Activated CD8-positive, alpha-beta T cell treated with anti-CD3 and anti-CD28 coated beads, Interleukin-2, amount 10 ng/mL, durations not matched to agents 7 days and 5 days (primary cell): Measurements from ENCODE around the gene SLC24A3. TPM values are rescaled to one million over a fixed set of nuclear protein-coding genes. Genes with fewer than 3 reads are reported as not detected.

Experiments used
- ATAC-seq: fragments of 150-1000 bp; cut with Tn5 transposase; one replicate; pipeline ENCODE4 v1.10.0; 2021; ENCODE audit warnings: moderate library complexity
- CTCF ChIA-PET: fragments of 350-600 bp; sonication (Branson Sonifier 250); formaldehyde crosslinking; loops from one replicate; lab custom pipeline; 2021; ENCODE audit warnings: antibody characterized with exemption; lab: Charles Lee
- POLR2A ChIA-PET: fragments of 350-600 bp; sonication (Branson Sonifier 250); formaldehyde crosslinking; loops from one replicate; lab custom pipeline; 2021; ENCODE audit warnings: antibody characterized with exemption; lab: Charles Lee
- DNase-seq: peaks from one replicate; pipeline ENCODE4 v3.0.0-alpha.2; 2020
- H3K27ac Mint-ChIP-seq: one replicate; pipeline ENCODE4 v1.8.0; 2021; ENCODE audit warnings: mild to moderate bottlenecking, mixed read lengths
- H3K27me3 Mint-ChIP-seq: one replicate; pipeline ENCODE4 v1.8.0; 2021; ENCODE audit warnings: low read depth, mixed read lengths
- H3K36me3 Mint-ChIP-seq: one replicate; pipeline ENCODE4 v1.8.0; 2021; ENCODE audit warnings: low read depth, mixed read lengths
- H3K4me1 Mint-ChIP-seq: one replicate; pipeline ENCODE4 v1.8.0; 2021; ENCODE audit warnings: low read depth, mixed read lengths
- H3K4me3 Mint-ChIP-seq: one replicate; pipeline ENCODE4 v1.8.0; 2021; ENCODE audit warnings: mild to moderate bottlenecking, mixed read lengths
- H3K9me3 Mint-ChIP-seq: one replicate; pipeline ENCODE4 v1.8.0; 2022; ENCODE audit warnings: mixed read lengths; ENCODE audit not compliant: insufficient read depth
- total RNA-seq, 2 experiments: library from RNA; stranded (reverse); gene quantifications; one replicate each; pipeline ENCODE4 v1.2.3, GENCODE V29; 2021

Gene SLC24A3
- total RNA-seq, 2 experiments from 2014 or later, result not detected

GRCh38 chr20:19259141-19259591 is 46.7 kb downstream of the SLC24A3 start:
- ChIA-PET POLR2A (no interaction called here), CTCF (no interaction called here)
- H3K27ac Mint-ChIP-seq, result no peak overlapping the region
- no peaks in the 10 kb centered on the region for H3K9me3 Mint-ChIP-seq
- H3K36me3 Mint-ChIP-seq, result no peaks in the 10 kb centered on the region
- no peak for ATAC-seq
- H3K27me3 Mint-ChIP-seq, result no peaks in the 10 kb centered on the region
- H3K4me3 Mint-ChIP-seq, result no peak overlapping the region
- no peaks in the 10 kb centered on the region for H3K4me1 Mint-ChIP-seq
- DNase-seq, result no peak

- H3K4me1 Mint-ChIP-seq, result no peaks in the 10 kb centered on the region
- H3K27ac Mint-ChIP-seq, result no peak overlapping the region
- ChIA-PET CTCF (no interaction called here), POLR2A (interaction anchor here (0.6 kb wide), 2 partner anchors 56 to 683 kb away, joined by 3 read pairs; no protein-coding TSS in a partner anchor)
- ATAC-seq (no peak), DNase-seq (no peak)
- H3K27me3 Mint-ChIP-seq, result no peaks in the 10 kb centered on the region
- H3K4me3 Mint-ChIP-seq, result no peak overlapping the region
- no peaks in the 10 kb centered on the region for H3K9me3 Mint-ChIP-seq
- H3K36me3 Mint-ChIP-seq, result no peaks in the 10 kb centered on the region
Observed at GRCh38 chr20:19260412-19261090, 48.1 kb downstream of the SLC24A3 start.

GRCh38 chr20:19264191-19264590 is 51.7 kb downstream of the SLC24A3 start:
- ATAC-seq, result no peak
- POLR2A ChIA-PET, result interaction anchor here (0.6 kb wide), 1 partner anchor 9 kb away, joined by 5 read pairs; no protein-coding TSS in a partner anchor
- no peaks in the 10 kb centered on the region for H3K4me1 Mint-ChIP-seq

DNA sequence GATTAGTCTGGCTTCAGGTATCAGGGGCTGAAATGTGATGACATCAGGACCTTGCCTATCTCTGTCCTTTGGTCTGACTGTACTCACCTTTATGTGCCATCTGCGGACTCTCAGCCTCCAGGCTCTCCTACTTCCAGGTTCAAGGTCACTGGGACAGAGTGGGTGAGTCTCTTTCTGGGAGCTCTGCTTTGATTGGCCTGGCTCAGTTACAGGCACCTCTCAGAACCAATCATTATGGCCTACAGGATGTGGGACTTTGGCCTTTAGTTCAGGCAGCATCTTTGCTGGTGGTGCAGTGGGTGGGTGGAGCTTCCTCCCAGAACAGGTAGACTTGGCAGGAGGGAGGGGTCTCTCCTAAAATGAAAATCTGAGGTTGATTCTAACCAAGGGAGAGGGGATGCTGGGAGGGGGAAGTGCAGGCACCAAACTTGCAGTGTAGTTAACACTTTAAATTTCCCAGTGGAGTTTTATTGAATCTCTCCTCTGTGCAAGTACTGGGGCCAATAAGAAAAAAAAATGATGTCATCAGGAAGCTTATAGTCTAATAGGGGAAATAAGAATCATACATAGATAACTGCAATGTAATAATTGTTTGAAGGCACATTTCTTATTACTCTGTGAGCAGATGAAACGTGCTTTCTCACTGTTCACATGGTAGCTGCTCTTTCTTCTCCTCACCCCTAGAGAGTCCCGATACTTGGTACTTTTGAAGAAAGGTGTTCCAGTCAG is 53.4 kb downstream of the SLC24A3 start:
- CTCF ChIA-PET, result no interaction called here
- no peaks in the 10 kb centered on the region for H3K36me3 Mint-ChIP-seq
- no peaks in the 10 kb centered on the region for H3K9me3 Mint-ChIP-seq
- no peak overlapping the region for H3K4me3 Mint-ChIP-seq
- no peak for ATAC-seq
- no peak overlapping the region for H3K27ac Mint-ChIP-seq
- no peaks in the 10 kb centered on the region for H3K4me1 Mint-ChIP-seq
- POLR2A ChIA-PET, result no interaction called here
- H3K27me3 Mint-ChIP-seq, result no peaks in the 10 kb centered on the region
- DNase-seq, result no peak

More at GRCh38 chr20:19264191-19264590, 51.7 kb downstream of the SLC24A3 start:
- CTCF ChIA-PET, result interaction anchor here (0.8 kb wide), 1 partner anchor 320 kb away, joined by 3 read pairs; no protein-coding TSS in a partner anchor
- Mint-ChIP-seq H3K9me3 (no peaks in the 10 kb centered on the region), H3K4me3 (no peak overlapping the region), H3K36me3 (no peaks in the 10 kb centered on the region), H3K27me3 (no peaks in the 10 kb centered on the region), H3K27ac (no peak overlapping the region)
- no peak for DNase-seq

DNA sequence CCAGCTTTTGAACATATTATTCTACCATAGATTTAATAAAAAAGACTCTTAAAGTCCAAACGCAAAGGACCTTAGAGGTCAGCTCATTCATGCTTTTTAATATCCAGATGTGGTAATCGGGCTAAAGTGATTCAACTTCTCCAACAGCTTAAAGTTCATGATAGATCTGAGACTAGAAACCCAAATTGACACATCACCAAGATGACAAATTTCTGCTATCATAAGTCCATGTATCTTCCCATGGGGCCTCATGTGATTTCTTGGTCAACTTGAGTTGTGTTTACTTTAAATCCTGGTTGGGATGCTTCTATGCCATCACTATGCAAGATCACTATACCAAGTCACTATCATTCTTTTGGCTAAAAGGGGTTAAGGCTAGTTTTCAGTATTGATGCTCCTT is 56.0 kb downstream of the SLC24A3 start:
- POLR2A ChIA-PET, result no interaction called here
- Mint-ChIP-seq H3K9me3 (no peaks in the 10 kb centered on the region), H3K4me1 (no peaks in the 10 kb centered on the region)

GRCh38 chr20:19269737-19270340 is 57.4 kb downstream of the SLC24A3 start:
- ATAC-seq (no peak), DNase-seq (no peak)
- no peaks in the 10 kb centered on the region for H3K4me1 Mint-ChIP-seq
- no peak overlapping the region for H3K4me3 Mint-ChIP-seq
- H3K27me3 Mint-ChIP-seq, result no peaks in the 10 kb centered on the region
- no peaks in the 10 kb centered on the region for H3K36me3 Mint-ChIP-seq
- H3K9me3 Mint-ChIP-seq, result no peaks in the 10 kb centered on the region
- CTCF ChIA-PET, result no interaction called here
- no peak overlapping the region for H3K27ac Mint-ChIP-seq
- POLR2A ChIA-PET, result no interaction called here

More for the DNA sequence above, 56.0 kb downstream of the SLC24A3 start:
- Mint-ChIP-seq H3K4me3 (no peak overlapping the region), H3K27ac (no peak overlapping the region), H3K36me3 (no peaks in the 10 kb centered on the region), H3K27me3 (no peaks in the 10 kb centered on the region)
- DNase-seq, result no peak
- CTCF ChIA-PET, result no interaction called here
- ATAC-seq, result no peak

DNA sequence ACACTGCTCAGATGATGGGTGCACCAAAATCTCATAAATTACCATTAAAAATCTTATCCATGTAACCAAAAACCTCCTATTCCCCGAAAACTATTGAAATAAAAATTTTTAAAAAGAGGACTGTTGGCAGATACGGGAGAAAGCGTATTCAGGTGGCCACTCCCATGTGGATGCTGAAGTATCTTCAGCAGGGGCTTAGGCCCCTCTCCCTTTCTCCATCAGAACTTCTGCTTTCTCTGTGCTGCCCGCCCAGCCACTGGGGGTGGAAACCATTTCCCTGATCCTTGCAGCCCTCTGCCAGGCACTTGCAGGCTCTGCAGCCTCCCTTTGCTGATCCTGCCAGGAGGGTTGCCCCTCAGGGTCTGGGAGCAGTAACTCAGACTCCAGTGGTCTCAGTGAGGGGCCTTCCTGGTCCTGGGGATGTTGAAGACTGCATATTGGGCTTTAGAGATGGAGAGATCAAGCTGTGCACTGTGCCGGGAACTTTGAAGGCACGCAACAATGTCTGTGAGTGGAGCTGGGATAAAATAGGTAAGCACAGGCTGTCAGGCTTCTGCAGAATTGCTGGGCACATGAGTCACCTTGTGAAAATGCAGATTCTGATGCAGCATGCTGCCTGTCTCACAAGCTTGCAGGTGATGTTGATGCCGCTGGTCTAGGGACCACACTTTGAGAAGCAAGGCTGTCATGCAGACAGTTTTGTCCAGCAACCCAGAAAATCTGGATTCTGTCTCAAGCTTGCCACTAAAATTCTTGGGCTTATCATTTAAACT is 59.6 kb downstream of the SLC24A3 start:
- H3K4me3 Mint-ChIP-seq, result no peak overlapping the region
- POLR2A ChIA-PET, result no interaction called here
- H3K4me1 Mint-ChIP-seq, result no peaks in the 10 kb centered on the region
- CTCF ChIA-PET, result no interaction called here
- H3K36me3 Mint-ChIP-seq, result no peaks in the 10 kb centered on the region
- no peaks in the 10 kb centered on the region for H3K9me3 Mint-ChIP-seq
- DNase-seq, result no peak
- ATAC-seq, result no peak
- H3K27ac Mint-ChIP-seq, result no peak overlapping the region
- H3K27me3 Mint-ChIP-seq, result no peaks in the 10 kb centered on the region

- Mint-ChIP-seq H3K4me1 (no peaks in the 10 kb centered on the region), H3K4me3 (no peak overlapping the region), H3K36me3 (no peaks in the 10 kb centered on the region), H3K9me3 (no peaks in the 10 kb centered on the region), H3K27me3 (no peaks in the 10 kb centered on the region), H3K27ac (no peak overlapping the region)
- DNase-seq (no peak), ATAC-seq (no peak)
- ChIA-PET POLR2A (interaction anchor here (0.6 kb wide), 1 partner anchor 9 kb away, joined by 5 read pairs; no protein-coding TSS in a partner anchor), CTCF (no interaction called here)
Observed at GRCh38 chr20:19272976-19273654, 60.7 kb downstream of the SLC24A3 start.

- CTCF ChIA-PET, result no interaction called here
Observed at GRCh38 chr20:19274001-19274400, 61.6 kb downstream of the SLC24A3 start.

DNA sequence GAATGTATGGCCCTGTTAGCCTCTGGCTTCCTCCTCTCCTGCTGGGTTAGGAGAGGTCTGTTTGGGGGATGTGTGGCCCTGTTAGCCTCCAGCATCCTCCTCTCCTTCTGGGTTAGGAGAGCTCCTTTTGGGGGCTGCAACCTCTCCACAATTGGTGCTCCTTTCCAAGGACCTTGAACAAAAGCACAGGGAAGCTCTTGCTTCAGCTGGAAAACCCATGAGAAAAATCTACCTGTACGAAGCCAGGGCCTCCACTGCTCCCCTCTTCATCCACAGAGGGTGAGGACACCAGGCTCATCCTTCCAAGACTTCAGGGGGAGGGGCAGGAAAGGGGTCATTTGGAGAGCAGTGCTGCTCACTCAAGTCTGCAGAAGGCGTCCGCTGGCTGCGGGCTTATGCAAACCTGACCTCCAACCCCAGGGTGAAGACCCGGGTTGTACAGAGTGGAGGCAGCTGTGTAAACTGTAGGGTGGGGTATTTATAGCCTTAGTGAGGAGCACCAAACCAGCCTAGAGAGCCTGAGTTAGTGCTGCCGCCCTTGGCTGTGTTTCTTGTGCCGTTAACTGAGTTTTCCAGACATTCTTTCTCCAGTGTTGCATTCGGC is 62.1 kb downstream of the SLC24A3 start:
- CTCF ChIA-PET, result no interaction called here
- no peak for ATAC-seq
- DNase-seq, result no peak
- H3K9me3 Mint-ChIP-seq, result no peaks in the 10 kb centered on the region
- no peaks in the 10 kb centered on the region for H3K4me1 Mint-ChIP-seq
- H3K27ac Mint-ChIP-seq, result no peak overlapping the region
- no peak overlapping the region for H3K4me3 Mint-ChIP-seq
- H3K36me3 Mint-ChIP-seq, result no peaks in the 10 kb centered on the region
- H3K27me3 Mint-ChIP-seq, result no peaks in the 10 kb centered on the region
- POLR2A ChIA-PET, result no interaction called here

More at GRCh38 chr20:19274001-19274400, 61.6 kb downstream of the SLC24A3 start:
- Mint-ChIP-seq H3K27me3 (no peaks in the 10 kb centered on the region), H3K4me3 (no peak overlapping the region), H3K4me1 (no peaks in the 10 kb centered on the region), H3K27ac (no peak overlapping the region), H3K9me3 (no peaks in the 10 kb centered on the region), H3K36me3 (no peaks in the 10 kb centered on the region)
- DNase-seq (no peak), ATAC-seq (no peak)
- POLR2A ChIA-PET, result no interaction called here
